DOHH2 (cell line): Measurements from ENCODE around the gene HBA2.

Source experiments
- H3F3A ChIP-seq: fragments of 200-600 bp; sonication (generic), shearing (Covaris generic); 2 replicates; pipeline ENCODE4 v1.6.0; 2016; ENCODE audit warnings: antibody characterized with exemption, mild to moderate bottlenecking; ENCODE audit not compliant: control insufficient read depth, insufficient read depth
- H3K27ac ChIP-seq: fragments of 200-600 bp; sonication (generic); 2 replicates; pipeline ENCODE4 v1.5.1; 2014; ENCODE audit warnings: low read depth, mild to moderate bottlenecking, low read length, moderate library complexity
- H3K27me3 ChIP-seq: fragments of 200-600 bp; sonication (generic); 2 replicates; pipeline ENCODE4 v1.6.1; 2014; ENCODE audit warnings: mild to moderate bottlenecking, low read length, mixed read lengths; ENCODE audit not compliant: control insufficient read depth
- H3K36me3 ChIP-seq: fragments of 200-600 bp; sonication (generic); 2 replicates; pipeline ENCODE4 v1.6.1; 2014; ENCODE audit warnings: mild to moderate bottlenecking, low read length, moderate library complexity, mixed read lengths; ENCODE audit not compliant: control insufficient read depth
- H3K4me1 ChIP-seq: fragments of 200-600 bp; sonication (generic); 2 replicates; pipeline ENCODE4 v1.6.1; 2014; ENCODE audit warnings: mild to moderate bottlenecking, low read length, mixed read lengths; ENCODE audit not compliant: control insufficient read depth
- H3K4me2 ChIP-seq: fragments of 200-600 bp; sonication (generic); 2 replicates; pipeline ENCODE4 v1.6.0; 2014; ENCODE audit warnings: mild to moderate bottlenecking, low read length, moderate library complexity
- H3K4me3 ChIP-seq: fragments of 200-600 bp; sonication (generic); 2 replicates; pipeline ENCODE4 v1.5.1; 2014; ENCODE audit warnings: mild to moderate bottlenecking, low read length, mixed read lengths
- H3K79me2 ChIP-seq: fragments of 200-600 bp; sonication (generic); 2 replicates; pipeline ENCODE4 v1.6.1; 2014; ENCODE audit warnings: mild to moderate bottlenecking, low read length, mixed read lengths; ENCODE audit not compliant: control insufficient read depth
- H3K9me2 ChIP-seq: fragments of 200-600 bp; sonication (generic); replicated peaks from 2 replicates; pipeline ENCODE4 v1.6.1; 2014; ENCODE audit warnings: mild to moderate bottlenecking, low read length, mixed read lengths; ENCODE audit not compliant: control insufficient read depth
- H3K9me3 ChIP-seq: fragments of 200-600 bp; sonication (generic); 2 replicates; pipeline ENCODE4 v1.6.1; 2014; ENCODE audit warnings: antibody characterized with exemption, low read length, mixed read lengths; ENCODE audit not compliant: control insufficient read depth, insufficient read depth
- H4K20me1 ChIP-seq: fragments of 200-600 bp; sonication (generic); 2 replicates; pipeline ENCODE4 v1.6.0; 2014; ENCODE audit warnings: low read depth, mild to moderate bottlenecking, antibody characterized with exemption, low read length, moderate library complexity; ENCODE audit not compliant: control insufficient read depth, insufficient read depth
- CTCF ChIP-seq: fragments of 200-600 bp; sonication (generic); IDR thresholded peaks from one replicate; pipeline ENCODE4 v1.5.1; 2014; ENCODE audit warnings: antibody characterized with exemption, mild to moderate bottlenecking, low read depth, low read length; ENCODE audit not compliant: poor library complexity, severe bottlenecking
- EZH2phosphoT487 ChIP-seq: fragments of 200-600 bp; sonication (generic); IDR thresholded peaks from 2 replicates; pipeline ENCODE4 v1.6.1; 2017; ENCODE audit warnings: borderline replicate concordance, mild to moderate bottlenecking, antibody characterized with exemption, low read length, moderate library complexity, mixed read lengths

HBA2 gene

GRCh38 chr16:130533-131173 lies 42.0 kb upstream of the HBA2 start:
- H3K36me3 ChIP-seq: peaks cover 6% of the 10 kb centered on the region
- H3K9me2 ChIP-seq: no peaks in the 10 kb centered on the region
- TF ChIP-seq EZH2phosphoT487 (no peak), CTCF (no peak)
- H4K20me1 ChIP-seq: no peaks in the 10 kb centered on the region
- H3F3A ChIP-seq: no peaks in the 10 kb centered on the region; the same call in 1 of the 2 replicates
- 0 out of 2 replicates have a peak, but pooled peaks cover 3% of the 10 kb centered on the region for H3K4me1 ChIP-seq
- no peak overlapping the region for H3K4me2 ChIP-seq
- H3K27me3 ChIP-seq: no peaks in the 10 kb centered on the region
- no peak overlapping the region for H3K27ac ChIP-seq
- no peak overlapping the region for H3K4me3 ChIP-seq
- no peaks in the 10 kb centered on the region for H3K9me3 ChIP-seq
- H3K79me2 ChIP-seq: peaks cover 69% of the 10 kb centered on the region

- Histone ChIP-seq H3F3A (no peaks in the 10 kb centered on the region; the same call in 1 of the 2 replicates), H4K20me1 (no peaks in the 10 kb centered on the region), H3K4me2 (no peak overlapping the region), H3K79me2 (peaks cover 83% of the 10 kb centered on the region), H3K4me3 (no peak overlapping the region), H3K27me3 (no peaks in the 10 kb centered on the region), H3K27ac (no peak overlapping the region), H3K36me3 (peaks cover 10% of the 10 kb centered on the region), H3K9me2 (no peaks in the 10 kb centered on the region), H3K9me3 (no peaks in the 10 kb centered on the region), H3K4me1 (peaks cover 7% of the 10 kb centered on the region)
- TF ChIP-seq EZH2phosphoT487 (no peak), CTCF (no peak)
These were observed 40.6 kb upstream of the HBA2 start for GRCh38 chr16:132120-132519.

GRCh38 chr16:133716-134115 lies 39.0 kb upstream of the HBA2 start:
- H3K9me2 ChIP-seq: no peaks in the 10 kb centered on the region
- no peaks in the 10 kb centered on the region for H3K9me3 ChIP-seq
- no peak overlapping the region for H3K4me3 ChIP-seq
- peaks cover 86% of the 10 kb centered on the region for H3K79me2 ChIP-seq
- no peaks in the 10 kb centered on the region for H4K20me1 ChIP-seq
- no peak overlapping the region for H3K27ac ChIP-seq
- peaks cover 10% of the 10 kb centered on the region for H3K36me3 ChIP-seq
- peaks cover 11% of the 10 kb centered on the region for H3K4me1 ChIP-seq
- no peaks in the 10 kb centered on the region for H3K27me3 ChIP-seq
- H3K4me2 ChIP-seq: no peak overlapping the region
- TF ChIP-seq EZH2phosphoT487 (no peak), CTCF (no peak)
- H3F3A ChIP-seq: peaks cover under 1% of the 10 kb centered on the region; the same call in 1 of the 2 replicates
